GM12865 (cell line): ENCODE data around the gene DNAH11.
A peak's percentile ranks its signal among the peaks of the same experiment; 100 is the strongest.

Experiments
- DNase-seq: peaks from one replicate; pipeline ENCODE4 v3.0.0; 2010; ENCODE audit warnings: low read depth
- H3K4me3 ChIP-seq: 2 replicates; pipeline ENCODE4 v1.5.1; 2011; ENCODE audit warnings: mild to moderate bottlenecking, low read depth, low read length, control low read depth
- CTCF ChIP-seq: IDR thresholded peaks from 2 replicates; pipeline ENCODE4 v1.5.1; 2011; ENCODE audit warnings: low read length, control low read depth, low read depth, inconsistent platforms; ENCODE audit not compliant: insufficient read depth; ENCODE audit errors: missing control alignments

DNAH11 gene

GRCh38 chr7:21603972-21604749, 61.3 kb downstream of the DNAH11 start:
- H3K4me3 ChIP-seq = peak overlapping the region; percentile 23
- no peak for TF ChIP-seq CTCF
- peak; percentile 46 for DNase-seq

- DNase-seq = no peak
- TF ChIP-seq CTCF = no peak
Measured at GRCh38 chr7:21605008-21605585, 62.3 kb downstream of the DNAH11 start.

GRCh38 chr7:21608465-21608864, 65.6 kb downstream of the DNAH11 start:
- H3K4me3 ChIP-seq = no peak overlapping the region
- no peak for DNase-seq
- TF ChIP-seq CTCF = no peak

More at GRCh38 chr7:21605008-21605585, 62.3 kb downstream of the DNAH11 start:
- H3K4me3 ChIP-seq = no peak overlapping the region

GRCh38 chr7:21611129-21611528, 68.3 kb downstream of the DNAH11 start:
- no peak for DNase-seq
- H3K4me3 ChIP-seq = no peak overlapping the region
- TF ChIP-seq CTCF = no peak

- TF ChIP-seq CTCF = no peak
- H3K4me3 ChIP-seq = no peak overlapping the region
- no peak for DNase-seq
Measured at GRCh38 chr7:21616091-21616490, 73.3 kb downstream of the DNAH11 start.

- no peak overlapping the region for H3K4me3 ChIP-seq
- DNase-seq = no peak
Measured at GRCh38 chr7:21616796-21617436, 74.1 kb downstream of the DNAH11 start.

More at GRCh38 chr7:21616796-21617436, 74.1 kb downstream of the DNAH11 start:
- TF ChIP-seq CTCF = no peak
